GM12878 (cell line): ENCODE measurements around the gene CFAP91. TPM values are rescaled to one million over a fixed set of nuclear protein-coding genes. Genes with fewer than 3 reads are reported as not detected.

Experiments
- ATAC-seq: fragments of 200-7000 bp; cut with Tn5 transposase; 3 replicates; pipeline ENCODE4 v1.9.1; 2020; ENCODE audit warnings: mild to moderate bottlenecking, moderate library complexity
- BruUV-seq: library from RNA; stranded (reverse); fragments of 400-500 nt; replicated peaks from 2 replicates; lab custom pipeline; 2021; lab: Mats Ljungman, UMichigan
- CTCF ChIA-PET: fragments of 300-600 bp; sonication (Branson Sonifier 250); formaldehyde crosslinking; extraction: SDS; loops from one replicate; lab custom pipeline; 2021; ENCODE audit warnings: inconsistent platforms; lab: Yijun Ruan, JAX
- POLR2A ChIA-PET: fragments of 350-600 bp; formaldehyde crosslinking; extraction: SDS; loops from one replicate; lab custom pipeline; 2021; ENCODE audit warnings: inconsistent platforms; lab: Charles Lee
- RAD21 ChIA-PET: fragments of 300-600 bp; sonication (Branson Sonifier 250); formaldehyde crosslinking; loops from one replicate; lab custom pipeline; 2023; ENCODE audit warnings: antibody characterized with exemption; ENCODE audit not compliant: unreplicated experiment; lab: Charles Lee
- SMC1A ChIA-PET: fragments of 300-600 bp; sonication (Branson Sonifier 250); formaldehyde crosslinking; loops from one replicate; lab custom pipeline; 2023; ENCODE audit not compliant: unreplicated experiment, uncharacterized antibody; lab: Charles Lee
- DNase-seq: peaks from one replicate; pipeline ENCODE4 v3.0.0-alpha.2; 2011; ENCODE audit warnings: low read depth, low spot score
- FAIRE-seq: peaks from 3 replicates; lab custom pipeline; 2011; peaks lifted over from hg19 to GRCh38; lab: Jason Lieb, UNC
- H2AFZ ChIP-seq: 2 replicates; pipeline ENCODE4 v1.6.0; 2011; ENCODE audit warnings: low read depth, low read length, control low read depth; ENCODE audit not compliant: control insufficient read depth
- H3K27ac ChIP-seq: 2 replicates; pipeline ENCODE4 v1.5.1; 2011; ENCODE audit warnings: control low read depth; ENCODE audit not compliant: control insufficient read depth, insufficient read depth
- H3K27me3 ChIP-seq, 2 experiments: replicated peaks in 1 of 2; 2 replicates each; pipeline versions ENCODE4 v1.6.0 to v1.6.1; 2011; ENCODE audit warnings: low read length in 1 of 2; ENCODE audit not compliant: control insufficient read depth in 2 of 2, insufficient read depth in 2 of 2
- H3K36me3 ChIP-seq, 2 experiments: 2 replicates each; pipeline ENCODE4 v1.5.1; 2011; ENCODE audit warnings: low read length in 1 of 2; ENCODE audit not compliant: control insufficient read depth in 2 of 2, insufficient read depth in 2 of 2
- H3K4me1 ChIP-seq: 2 replicates; pipeline ENCODE4 v1.6.1; 2011; ENCODE audit warnings: mild to moderate bottlenecking, low read length, moderate library complexity, mixed read lengths; ENCODE audit not compliant: control insufficient read depth, insufficient read depth
- H3K4me2 ChIP-seq: 2 replicates; pipeline ENCODE4 v1.6.0; 2011; ENCODE audit warnings: control low read depth; ENCODE audit not compliant: control insufficient read depth, insufficient read depth
- H3K4me3 ChIP-seq: fragments of 200-600 bp; sonication (generic); 2 replicates; pipeline ENCODE4 v1.5.1; 2016
- H3K79me2 ChIP-seq: 2 replicates; pipeline ENCODE4 v1.6.0; 2011; ENCODE audit warnings: low read length; ENCODE audit not compliant: control insufficient read depth, insufficient read depth
- H3K9ac ChIP-seq: 2 replicates; pipeline ENCODE4 v1.8.0; 2011; ENCODE audit warnings: low read length, control low read depth, mixed read lengths; ENCODE audit not compliant: control insufficient read depth, insufficient read depth
- H3K9me3 ChIP-seq: replicated peaks from 3 replicates; pipeline ENCODE4 v1.5.1; 2011; ENCODE audit warnings: mild to moderate bottlenecking, low read length; ENCODE audit not compliant: control insufficient read depth, insufficient read depth
- H4K20me1 ChIP-seq: 2 replicates; pipeline ENCODE4 v1.6.0; 2011; ENCODE audit not compliant: control insufficient read depth, insufficient read depth
- E4F1 ChIP-seq: fragments of 450-650 bp; IDR thresholded peaks from 2 replicates; pipeline ENCODE4 v1.6.1; 2018; ENCODE audit warnings: borderline replicate concordance, mild to moderate bottlenecking; ENCODE audit not compliant: partially characterized antibody
- GATAD2B ChIP-seq: fragments of 450-650 bp; conservative IDR thresholded peaks from 2 replicates; pipeline ENCODE4 v1.6.1; 2017; ENCODE audit warnings: low read depth, mild to moderate bottlenecking, moderate library complexity
- HCFC1 ChIP-seq: fragments of 150-350 bp; IDR thresholded peaks from 2 replicates; pipeline ENCODE4 v1.6.1; 2014; ENCODE audit warnings: low read length
- HSF1 ChIP-seq: fragments of 150-350 bp; IDR thresholded peaks from 2 replicates; pipeline ENCODE4 v1.6.1; 2014; ENCODE audit warnings: mild to moderate bottlenecking, low read depth, low read length
- NBN ChIP-seq: fragments of 450-650 bp; IDR thresholded peaks from 2 replicates; pipeline ENCODE4 v1.6.1; 2016
- PML ChIP-seq: IDR thresholded peaks from 2 replicates; pipeline ENCODE4 v1.6.1; 2012; ENCODE audit warnings: low read length, inconsistent platforms
- POLR2AphosphoS5 ChIP-seq: IDR thresholded peaks from 2 replicates; pipeline ENCODE4 v1.6.1; 2011; ENCODE audit warnings: mild to moderate bottlenecking, low read length, inconsistent platforms
- POU2F2 ChIP-seq: IDR thresholded peaks from 3 replicates; pipeline ENCODE4 v1.6.1; 2011; ENCODE audit warnings: low read depth, mild to moderate bottlenecking, low read length, borderline replicate concordance
- RUNX3 ChIP-seq: IDR thresholded peaks from 2 replicates; pipeline ENCODE4 v1.6.1; 2012; ENCODE audit warnings: low read length, inconsistent platforms
- WGBS: methylation state at CpG from one replicate; pipeline ENCODE4 v1.1.6; 2016; ENCODE audit warnings: low lambda C conversion rate; ENCODE audit not compliant: insufficient replicate concordance, insufficient coverage; ENCODE audit errors: missing lambda C conversion rate; 5-methylcytosine and 5-hydroxymethylcytosine counted together
- in situ Hi-C: fragments of 300-500 bp; cut with MboI; formaldehyde crosslinking; loops from 9 replicates; pipeline ENCODE4 v1.14.3; 2018; ENCODE audit warnings: mixed read lengths
- intact Hi-C: fragments of 100-400 bp; cut with micrococcal nuclease; formaldehyde crosslinking; loops from one replicate; pipeline ENCODE4 v1.14.2; 2022; ENCODE audit not compliant: unreplicated experiment
- polyA plus RNA-seq, 11 experiments: library from polyadenylated mRNA; depleted of rRNA in 4 of 11; unstranded in 6 of 11; stranded (reverse) in 5 of 11; fragments of >200 nt; fragmentation: Nextera tagmentation in 4 of 11; fragmentation: Illumina TruSeq in 1 of 11; extraction: Ambion mirVana in 4 of 11; extraction: Trizol in 1 of 11; gene quantifications; 1 replicate in 1 of 11; 2 replicates in 10 of 11; pipeline versions ENCODE4 v1.2.1 to v1.2.3, GENCODE V29; 2011 to 2016; ENCODE audit warnings: inconsistent platforms in 2 of 11, missing spikeins in 2 of 11, low read depth in 1 of 11
- total RNA-seq, 4 experiments: library from RNA; depleted of rRNA in 3 of 4; stranded (reverse); fragments of >200 nt in 3 of 4; fragmentation: Illumina TruSeq in 1 of 4; extraction: Trizol in 1 of 4; gene quantifications; 2 replicates each; pipeline versions ENCODE4 v1.2.1 to v1.2.3, GENCODE V29; 2013 to 2021
- TF ChIP-seq, protein P1 (sequence below): IDR thresholded peaks from 2 replicates; pipeline ENCODE4 v1.6.1; 2012; ENCODE audit warnings: low read depth, low read length, improper control_type of control experiment
- TF ChIP-seq, protein P2 (sequence below): fragments of 450-650 bp; conservative IDR thresholded peaks from 2 replicates; pipeline ENCODE4 v1.6.1; 2017; ENCODE audit warnings: mild to moderate bottlenecking, moderate library complexity
- TF ChIP-seq, protein P3 (sequence below): IDR thresholded peaks from 2 replicates; pipeline ENCODE4 v1.6.1; 2011; ENCODE audit warnings: low read depth, low read length, improper control_type of control experiment, borderline replicate concordance

The CFAP91 gene
- total and polyA plus RNA-seq, 10 of the 15 experiments (the other 5 are each of a cell fraction or from before 2014, with no cell fraction given), result 0.03 to 2.2 (median 0.92) TPM

- peak; percentile 92 for FAIRE-seq
- H3K36me3 ChIP-seq, result peaks cover 3 to 8% of the 10 kb centered on the region in 2 experiments; a peak in 3 of 4 replicates
- H3K4me3 ChIP-seq, result peak within 1 kb of the TSS; percentile 90
- ChIA-PET SMC1A (interaction anchor here (0.5 to 14.0 kb wide), 21 partner anchors 11 to 236 kb away, joined by 3 to 329 read pairs (median 4); partner anchors contain the start of genes CD80 and TIMMDC1), POLR2A (interaction anchor here (0.7 to 8.3 kb wide), 15 partner anchors 8 to 215 kb away, joined by 3 to 104 read pairs (median 4); partner anchors contain the start of genes ADPRH and CD80), CTCF (interaction anchor here (0.5 to 12.2 kb wide), 10 partner anchors 10 to 436 kb away, joined by 3 to 296 read pairs (median 6); no protein-coding TSS in a partner anchor), RAD21 (interaction anchor here (1.0 to 6.6 kb wide), 16 partner anchors 10 to 383 kb away, joined by 3 to 147 read pairs (median 4); partner anchors contain the start of genes ARHGAP31, CD80 and PLA1A)
- H3K27ac ChIP-seq, result peak within 1 kb of the TSS; percentile 95
- no peaks in the 10 kb centered on the region for H4K20me1 ChIP-seq
- H3K9me3 ChIP-seq, result no peaks in the 10 kb centered on the region
- no peaks in the 10 kb centered on the region for H3K27me3 ChIP-seq
- H3K9ac ChIP-seq, result peak within 1 kb of the TSS; percentile 92
- H3K4me1 ChIP-seq, result peaks cover 6% of the 10 kb centered on the region
- intact Hi-C loops (loop anchor here (1.0 to 2.0 kb wide), 5 partner anchors 38 to 214 kb away; partner anchors contain the start of genes CD80 and TMEM39A), in situ Hi-C loops (loop anchor here (5.0 to 25.0 kb wide), 2 partner anchors 80 to 390 kb away; partner anchors contain the start of genes ARHGAP31 and PLA1A)
- peaks cover 46% of the 10 kb centered on the region for H3K79me2 ChIP-seq
- BruUV-seq, result no TSS peak
- DNase-seq, result peak; percentile 99
- H2AFZ ChIP-seq, result peak within 1 kb of the TSS; percentile 86
- under 1% methylated on average over 48 of the region's 54 CpGs for WGBS
- ATAC-seq, result peak; percentile 88
- peak within 1 kb of the TSS; percentile 93 for H3K4me2 ChIP-seq
- TF ChIP-seq, protein P1, sequence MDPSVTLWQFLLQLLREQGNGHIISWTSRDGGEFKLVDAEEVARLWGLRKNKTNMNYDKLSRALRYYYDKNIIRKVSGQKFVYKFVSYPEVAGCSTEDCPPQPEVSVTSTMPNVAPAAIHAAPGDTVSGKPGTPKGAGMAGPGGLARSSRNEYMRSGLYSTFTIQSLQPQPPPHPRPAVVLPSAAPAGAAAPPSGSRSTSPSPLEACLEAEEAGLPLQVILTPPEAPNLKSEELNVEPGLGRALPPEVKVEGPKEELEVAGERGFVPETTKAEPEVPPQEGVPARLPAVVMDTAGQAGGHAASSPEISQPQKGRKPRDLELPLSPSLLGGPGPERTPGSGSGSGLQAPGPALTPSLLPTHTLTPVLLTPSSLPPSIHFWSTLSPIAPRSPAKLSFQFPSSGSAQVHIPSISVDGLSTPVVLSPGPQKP, result peak; percentile 54; the same call in 1 of the 2 replicates
- TF ChIP-seq, protein P2, sequence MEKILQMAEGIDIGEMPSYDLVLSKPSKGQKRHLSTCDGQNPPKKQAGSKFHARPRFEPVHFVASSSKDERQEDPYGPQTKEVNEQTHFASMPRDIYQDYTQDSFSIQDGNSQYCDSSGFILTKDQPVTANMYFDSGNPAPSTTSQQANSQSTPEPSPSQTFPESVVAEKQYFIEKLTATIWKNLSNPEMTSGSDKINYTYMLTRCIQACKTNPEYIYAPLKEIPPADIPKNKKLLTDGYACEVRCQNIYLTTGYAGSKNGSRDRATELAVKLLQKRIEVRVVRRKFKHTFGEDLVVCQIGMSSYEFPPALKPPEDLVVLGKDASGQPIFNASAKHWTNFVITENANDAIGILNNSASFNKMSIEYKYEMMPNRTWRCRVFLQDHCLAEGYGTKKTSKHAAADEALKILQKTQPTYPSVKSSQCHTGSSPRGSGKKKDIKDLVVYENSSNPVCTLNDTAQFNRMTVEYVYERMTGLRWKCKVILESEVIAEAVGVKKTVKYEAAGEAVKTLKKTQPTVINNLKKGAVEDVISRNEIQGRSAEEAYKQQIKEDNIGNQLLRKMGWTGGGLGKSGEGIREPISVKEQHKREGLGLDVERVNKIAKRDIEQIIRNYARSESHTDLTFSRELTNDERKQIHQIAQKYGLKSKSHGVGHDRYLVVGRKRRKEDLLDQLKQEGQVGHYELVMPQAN, result peak; percentile 93
- TF ChIP-seq HCFC1, result peak; percentile 9; the same call in 1 of the 2 replicates
- TF ChIP-seq HSF1, result no peak
- peak; percentile 51; the same call in 1 of the 3 replicates for TF ChIP-seq POU2F2
- peak; percentile 82 for TF ChIP-seq POLR2AphosphoS5
- TF ChIP-seq, protein P3, sequence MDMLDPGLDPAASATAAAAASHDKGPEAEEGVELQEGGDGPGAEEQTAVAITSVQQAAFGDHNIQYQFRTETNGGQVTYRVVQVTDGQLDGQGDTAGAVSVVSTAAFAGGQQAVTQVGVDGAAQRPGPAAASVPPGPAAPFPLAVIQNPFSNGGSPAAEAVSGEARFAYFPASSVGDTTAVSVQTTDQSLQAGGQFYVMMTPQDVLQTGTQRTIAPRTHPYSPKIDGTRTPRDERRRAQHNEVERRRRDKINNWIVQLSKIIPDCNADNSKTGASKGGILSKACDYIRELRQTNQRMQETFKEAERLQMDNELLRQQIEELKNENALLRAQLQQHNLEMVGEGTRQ, result no peak
- TF ChIP-seq NBN, result peak; percentile 70; the same call in 1 of the 2 replicates
- peak; percentile 65 for TF ChIP-seq PML
- TF ChIP-seq RUNX3, result peak; percentile 67; the same call in 1 of the 2 replicates
- TF ChIP-seq E4F1, result peak; percentile 86
- peak; percentile 70 for TF ChIP-seq GATAD2B
Measured at GRCh38 chr3:119676771-119677640, 25.8 kb upstream of the CFAP91 start, which contains the start of gene COX17. TSS of gene COX17 (minus strand) at chr3:119677406. CDS start at chr3:119677310, 96 bp downstream.
